Measurements from ENCODE around the gene PLA1A. TPM values are rescaled to one million over a fixed set of nuclear protein-coding genes. Genes with fewer than 3 reads are reported as not detected.

The PLA1A gene
- total RNA-seq, 1 donor from 2014 or later, result not detected

DNA sequence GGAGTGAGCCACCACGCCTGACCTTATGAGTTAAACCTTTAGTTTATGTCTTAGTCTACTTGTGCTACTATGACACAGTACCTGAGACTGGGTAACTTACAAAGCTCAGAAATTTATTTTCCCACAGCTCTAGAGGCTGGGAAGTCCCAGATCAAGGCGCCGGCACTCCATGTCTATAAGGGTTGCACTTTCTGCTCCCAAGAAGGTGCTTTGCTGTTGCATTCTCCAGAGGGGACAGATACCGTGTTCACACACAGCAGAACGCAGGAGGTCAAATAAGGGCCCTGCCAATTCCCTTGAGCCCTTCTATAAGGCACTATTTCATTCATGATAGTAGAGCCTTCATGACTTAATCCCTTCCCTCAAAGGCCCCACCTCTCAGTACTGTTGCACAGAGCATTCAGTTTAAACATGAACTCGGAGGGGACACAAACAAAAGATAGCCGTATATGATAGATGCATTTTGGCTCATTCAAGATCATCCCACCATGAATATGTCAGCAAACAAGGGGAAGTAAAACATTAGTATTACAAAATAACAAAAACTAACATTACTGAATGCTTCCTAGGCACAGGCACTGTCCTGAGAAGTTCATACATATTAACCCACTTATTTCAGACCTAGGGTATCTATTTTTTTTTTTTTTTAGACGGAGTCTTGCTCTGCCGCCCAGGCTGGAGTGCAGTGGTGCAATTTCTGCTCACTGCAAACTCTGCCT, 26.5 kb downstream of the PLA1A start:
- DNase-seq (ENCODE audit: low read depth, low spot score), result no peak
- peaks cover 2% of the 10 kb centered on the region for H3K27me3 Mint-ChIP-seq (ENCODE audit: low read depth)
- H3K4me1 Mint-ChIP-seq, result peaks cover 4% of the 10 kb centered on the region
- no peak for TF ChIP-seq CTCF (conservative IDR thresholded peaks at IDR 0.05)
- H3K27ac Mint-ChIP-seq (ENCODE audit: unreplicated experiment), result no peak overlapping the region
- no peak overlapping the region for H3K4me3 Mint-ChIP-seq
- no peaks in the 10 kb centered on the region for H3K36me3 Mint-ChIP-seq (ENCODE audit: low read depth)
- no peaks in the 10 kb centered on the region for H3K9me3 Mint-ChIP-seq

DNA sequence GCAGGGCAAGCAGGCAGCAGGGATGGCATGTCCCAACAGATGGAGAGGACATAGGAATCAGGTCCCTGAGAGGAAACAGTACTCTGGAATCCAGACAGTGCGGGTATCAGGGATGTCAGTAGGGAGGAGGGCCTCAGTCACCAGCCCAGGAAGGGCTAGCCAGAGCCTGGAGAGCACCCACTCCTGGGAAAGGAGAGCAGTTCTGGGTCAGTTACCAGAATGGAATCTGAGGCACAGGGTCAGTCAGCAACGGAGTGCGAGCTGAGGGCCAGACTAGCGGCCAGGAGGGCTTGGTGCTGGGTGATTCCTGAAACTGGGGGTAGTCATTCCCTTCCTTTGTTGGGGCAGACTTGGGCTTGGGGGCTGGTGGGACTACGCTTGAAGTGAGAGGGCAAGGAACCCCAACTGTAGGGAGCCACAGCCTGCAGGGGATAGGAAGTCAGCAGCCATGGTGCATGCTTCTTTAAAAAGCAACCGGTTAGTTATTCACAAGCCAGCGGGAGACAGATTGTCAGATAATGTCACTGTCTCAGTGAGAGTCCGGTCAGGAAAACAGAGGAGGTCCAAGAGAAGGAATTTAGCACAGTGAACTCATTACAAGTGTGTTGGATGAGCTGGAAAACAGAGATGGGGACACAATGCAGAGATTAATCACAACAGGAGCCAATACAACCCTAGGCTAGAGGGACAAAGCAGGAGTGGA, 27.9 kb downstream of the PLA1A start:
- peak overlapping the region; percentile 54 for H3K27ac Mint-ChIP-seq (ENCODE audit: unreplicated experiment)

GRCh38 chr3:119626196-119626595, 28.5 kb downstream of the PLA1A start:
- no peak overlapping the region for H3K27ac Mint-ChIP-seq (ENCODE audit: unreplicated experiment)
- no peaks in the 10 kb centered on the region for H3K9me3 Mint-ChIP-seq
- TF ChIP-seq CTCF (conservative IDR thresholded peaks at IDR 0.05), result no peak
- H3K36me3 Mint-ChIP-seq (ENCODE audit: low read depth), result no peaks in the 10 kb centered on the region
- peaks cover 4% of the 10 kb centered on the region for H3K4me1 Mint-ChIP-seq
- no peak overlapping the region for H3K4me3 Mint-ChIP-seq
- no peak for DNase-seq (ENCODE audit: low read depth, low spot score)
- H3K27me3 Mint-ChIP-seq (ENCODE audit: low read depth), result peaks cover 2% of the 10 kb centered on the region

More for the DNA sequence above, 27.9 kb downstream of the PLA1A start:
- Mint-ChIP-seq H3K4me1 (peaks cover 4% of the 10 kb centered on the region), H3K27me3 (ENCODE audit: low read depth) (peaks cover 2% of the 10 kb centered on the region), H3K9me3 (no peaks in the 10 kb centered on the region), H3K4me3 (no peak overlapping the region), H3K36me3 (ENCODE audit: low read depth) (no peaks in the 10 kb centered on the region)
- no peak for TF ChIP-seq CTCF (conservative IDR thresholded peaks at IDR 0.05)
- DNase-seq (ENCODE audit: low read depth, low spot score), result no peak

GRCh38 chr3:119627461-119627860, 29.8 kb downstream of the PLA1A start:
- Mint-ChIP-seq H3K4me1 (peaks cover 4% of the 10 kb centered on the region), H3K9me3 (no peaks in the 10 kb centered on the region), H3K27me3 (ENCODE audit: low read depth) (peaks cover 2% of the 10 kb centered on the region), H3K27ac (ENCODE audit: unreplicated experiment) (no peak overlapping the region), H3K4me3 (no peak overlapping the region), H3K36me3 (ENCODE audit: low read depth) (no peaks in the 10 kb centered on the region)
- no peak for DNase-seq (ENCODE audit: low read depth, low spot score)
- no peak for TF ChIP-seq CTCF (conservative IDR thresholded peaks at IDR 0.05)

DNA sequence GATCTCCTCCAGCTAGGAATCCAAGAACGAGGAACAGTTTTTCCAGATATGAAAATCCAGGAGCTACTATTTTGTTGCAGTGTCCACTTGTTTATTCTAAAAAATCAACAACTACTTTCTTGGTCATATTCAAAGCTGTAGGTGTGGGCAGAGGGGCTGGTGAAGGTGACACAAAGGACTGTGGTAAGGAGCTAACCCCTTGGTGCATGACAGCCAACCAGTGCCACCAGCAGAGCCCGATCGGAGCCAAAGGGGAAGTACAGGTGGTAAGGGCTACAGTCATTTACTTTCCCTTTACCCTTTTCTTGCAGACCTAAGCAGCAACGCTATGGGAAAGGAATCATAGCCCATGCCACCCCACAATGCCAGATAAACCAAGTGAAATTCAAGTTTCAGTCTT, 30.7 kb downstream of the PLA1A start:
- Mint-ChIP-seq H3K36me3 (ENCODE audit: low read depth) (no peaks in the 10 kb centered on the region), H3K27me3 (ENCODE audit: low read depth) (peaks cover 2% of the 10 kb centered on the region), H3K9me3 (no peaks in the 10 kb centered on the region), H3K27ac (ENCODE audit: unreplicated experiment) (no peak overlapping the region), H3K4me3 (no peak overlapping the region), H3K4me1 (peaks cover 4% of the 10 kb centered on the region)
- DNase-seq (ENCODE audit: low read depth, low spot score), result no peak
- TF ChIP-seq CTCF (conservative IDR thresholded peaks at IDR 0.05), result no peak
